ENCODE measurements around the gene TMEM132C.

Gene TMEM132C

GRCh38 chr12:128266086-128266485 lies 884 bp upstream of the TMEM132C start:
- Mint-ChIP-seq H3K36me3 (no peaks in the 10 kb centered on the region), H3K27ac (no peak overlapping the region)
- ATAC-seq (ENCODE audit: low read depth) = no peak

GRCh38 chr12:128266541-128267130 lies 334 bp upstream of the TMEM132C start:
- ATAC-seq (ENCODE audit: low read depth) (no peak), DNase-seq (ENCODE audit: low spot score in 2 of 2) (no peak)
- Mint-ChIP-seq H3K27me3 (peaks cover 10% of the 10 kb centered on the region), H3K27ac (no peak overlapping the region), H3K4me1 (no peaks in the 10 kb centered on the region), H3K36me3 (no peaks in the 10 kb centered on the region), H3K9me3 (peaks cover 1% of the 10 kb centered on the region), H3K4me3 (no peak overlapping the region)

More at GRCh38 chr12:128266086-128266485, 884 bp upstream of the TMEM132C start:
- Mint-ChIP-seq H3K4me3 (no peak overlapping the region), H3K27me3 (peaks cover 8% of the 10 kb centered on the region), H3K9me3 (peaks cover 1% of the 10 kb centered on the region), H3K4me1 (no peaks in the 10 kb centered on the region)
- DNase-seq (ENCODE audit: low spot score in 2 of 2) = no peak

- no peaks in the 10 kb centered on the region for H3K36me3 Mint-ChIP-seq
- H3K4me1 Mint-ChIP-seq = no peaks in the 10 kb centered on the region
- H3K4me3 Mint-ChIP-seq = no peak overlapping the region
- no peak for ATAC-seq (ENCODE audit: low read depth)
- no peak for DNase-seq (ENCODE audit: low spot score in 2 of 2)
- no peak overlapping the region for H3K27ac Mint-ChIP-seq
- H3K27me3 Mint-ChIP-seq = peaks cover 9% of the 10 kb centered on the region
- H3K9me3 Mint-ChIP-seq = peaks cover 4% of the 10 kb centered on the region
These were observed 845 bp downstream of the TMEM132C start for GRCh38 chr12:128267651-128268378.

GRCh38 chr12:128268379-128268995 lies 1.5 kb downstream of the TMEM132C start:
- H3K4me1 Mint-ChIP-seq = no peaks in the 10 kb centered on the region
- no peaks in the 10 kb centered on the region for H3K36me3 Mint-ChIP-seq
- peaks cover 9% of the 10 kb centered on the region for H3K27me3 Mint-ChIP-seq
- H3K9me3 Mint-ChIP-seq = peaks cover 4% of the 10 kb centered on the region
- DNase-seq (ENCODE audit: low spot score in 2 of 2) = no peak
- no peak for ATAC-seq (ENCODE audit: low read depth)
- H3K4me3 Mint-ChIP-seq = no peak overlapping the region
- H3K27ac Mint-ChIP-seq = no peak overlapping the region

- no peak for DNase-seq (ENCODE audit: low spot score in 2 of 2)
- Mint-ChIP-seq H3K36me3 (no peaks in the 10 kb centered on the region), H3K27ac (no peak overlapping the region), H3K4me1 (no peaks in the 10 kb centered on the region), H3K27me3 (peaks cover 7% of the 10 kb centered on the region), H3K9me3 (peaks cover 6% of the 10 kb centered on the region), H3K4me3 (no peak overlapping the region)
- no peak for ATAC-seq (ENCODE audit: low read depth)
These were observed 2.2 kb downstream of the TMEM132C start for GRCh38 chr12:128269181-128269591.

GRCh38 chr12:128276471-128276870 lies 9.5 kb downstream of the TMEM132C start:
- Mint-ChIP-seq H3K27ac (no peak overlapping the region), H3K4me3 (no peak overlapping the region), H3K27me3 (peaks cover 2% of the 10 kb centered on the region), H3K9me3 (peaks cover 8% of the 10 kb centered on the region), H3K4me1 (no peaks in the 10 kb centered on the region), H3K36me3 (no peaks in the 10 kb centered on the region)
- DNase-seq (ENCODE audit: low spot score in 2 of 2) (no peak), ATAC-seq (ENCODE audit: low read depth) (no peak)

- Mint-ChIP-seq H3K27ac (no peak overlapping the region), H3K9me3 (peaks cover 9% of the 10 kb centered on the region), H3K36me3 (no peaks in the 10 kb centered on the region)
These were observed 20.0 kb downstream of the TMEM132C start for GRCh38 chr12:128286970-128287369.

GRCh38 chr12:128288357-128288756 lies 21.4 kb downstream of the TMEM132C start:
- H3K27ac Mint-ChIP-seq = no peak overlapping the region
- no peak for ATAC-seq (ENCODE audit: low read depth)
- no peaks in the 10 kb centered on the region for H3K36me3 Mint-ChIP-seq
- H3K9me3 Mint-ChIP-seq = peaks cover 9% of the 10 kb centered on the region
- H3K27me3 Mint-ChIP-seq = peaks cover 10% of the 10 kb centered on the region
- no peak overlapping the region for H3K4me3 Mint-ChIP-seq
- no peaks in the 10 kb centered on the region for H3K4me1 Mint-ChIP-seq
- DNase-seq (ENCODE audit: low spot score in 2 of 2) = no peak

More at GRCh38 chr12:128286970-128287369, 20.0 kb downstream of the TMEM132C start:
- H3K27me3 Mint-ChIP-seq = peaks cover 9% of the 10 kb centered on the region
- ATAC-seq (ENCODE audit: low read depth) = no peak
- no peaks in the 10 kb centered on the region for H3K4me1 Mint-ChIP-seq
- no peak for DNase-seq (ENCODE audit: low spot score in 2 of 2)
- no peak overlapping the region for H3K4me3 Mint-ChIP-seq

- H3K27me3 Mint-ChIP-seq = peaks cover 10% of the 10 kb centered on the region
- H3K9me3 Mint-ChIP-seq = peaks cover 5% of the 10 kb centered on the region
- no peaks in the 10 kb centered on the region for H3K36me3 Mint-ChIP-seq
- no peak overlapping the region for H3K27ac Mint-ChIP-seq
- no peak overlapping the region for H3K4me3 Mint-ChIP-seq
- DNase-seq (ENCODE audit: low spot score in 2 of 2) = no peak
- H3K4me1 Mint-ChIP-seq = no peaks in the 10 kb centered on the region
- ATAC-seq (ENCODE audit: low read depth) = no peak
These were observed 21.9 kb downstream of the TMEM132C start for GRCh38 chr12:128288896-128289295.

- H3K4me3 Mint-ChIP-seq = no peak overlapping the region
- no peaks in the 10 kb centered on the region for H3K4me1 Mint-ChIP-seq
- ATAC-seq (ENCODE audit: low read depth) = no peak
- no peak overlapping the region for H3K27ac Mint-ChIP-seq
- no peak for DNase-seq (ENCODE audit: low spot score in 2 of 2)
- peaks cover 4% of the 10 kb centered on the region for H3K9me3 Mint-ChIP-seq
- H3K36me3 Mint-ChIP-seq = no peaks in the 10 kb centered on the region
- H3K27me3 Mint-ChIP-seq = peaks cover 8% of the 10 kb centered on the region
These were observed 24.0 kb downstream of the TMEM132C start for GRCh38 chr12:128290938-128291337.

GRCh38 chr12:128298091-128298748 lies 31.2 kb downstream of the TMEM132C start:
- H3K36me3 Mint-ChIP-seq = no peaks in the 10 kb centered on the region
- ATAC-seq (ENCODE audit: low read depth) (no peak), DNase-seq (ENCODE audit: low spot score in 2 of 2) (no peak)
- H3K27me3 Mint-ChIP-seq = peaks cover 3% of the 10 kb centered on the region
- H3K27ac Mint-ChIP-seq = no peak overlapping the region
- H3K9me3 Mint-ChIP-seq = peaks cover 2% of the 10 kb centered on the region
- no peak overlapping the region for H3K4me3 Mint-ChIP-seq
- no peaks in the 10 kb centered on the region for H3K4me1 Mint-ChIP-seq

- no peak for ATAC-seq (ENCODE audit: low read depth)
- no peak for DNase-seq (ENCODE audit: low spot score in 2 of 2)
- Mint-ChIP-seq H3K9me3 (peaks cover 7% of the 10 kb centered on the region), H3K4me1 (no peaks in the 10 kb centered on the region), H3K36me3 (no peaks in the 10 kb centered on the region), H3K27me3 (peaks cover 1% of the 10 kb centered on the region), H3K4me3 (no peak overlapping the region), H3K27ac (no peak overlapping the region)
These were observed 38.4 kb downstream of the TMEM132C start for GRCh38 chr12:128305336-128305892.

GRCh38 chr12:128307791-128308190 lies 40.8 kb downstream of the TMEM132C start:
- H3K4me3 Mint-ChIP-seq = no peak overlapping the region

GRCh38 chr12:128312661-128313060 lies 45.7 kb downstream of the TMEM132C start:
- ATAC-seq (ENCODE audit: low read depth) (no peak), DNase-seq (ENCODE audit: low spot score in 2 of 2) (no peak)
- H3K36me3 Mint-ChIP-seq = no peaks in the 10 kb centered on the region
- no peak overlapping the region for H3K4me3 Mint-ChIP-seq
- no peaks in the 10 kb centered on the region for H3K9me3 Mint-ChIP-seq
- H3K27ac Mint-ChIP-seq = no peak overlapping the region
- H3K4me1 Mint-ChIP-seq = no peaks in the 10 kb centered on the region
- H3K27me3 Mint-ChIP-seq = peaks cover 7% of the 10 kb centered on the region

More at GRCh38 chr12:128307791-128308190, 40.8 kb downstream of the TMEM132C start:
- Mint-ChIP-seq H3K9me3 (peaks cover 5% of the 10 kb centered on the region), H3K27me3 (peaks cover 1% of the 10 kb centered on the region), H3K36me3 (no peaks in the 10 kb centered on the region), H3K27ac (no peak overlapping the region), H3K4me1 (no peaks in the 10 kb centered on the region)
- DNase-seq (ENCODE audit: low spot score in 2 of 2) = no peak
- no peak for ATAC-seq (ENCODE audit: low read depth)
